Spleen (tissue), 7 donors: ENCODE data around the gene TCF7L2.

ENCODE experiments used
- POLR2A ChIP-seq, 3 donors: fragments of 450-650 bp; IDR thresholded peaks; one replicate each; pipeline ENCODE4 v1.5.1; 2017; ENCODE audit warnings: antibody characterized with exemption in 3 of 3, mild to moderate bottlenecking in 1 of 3
- TF ChIP-seq, protein P1 (sequence below), 11 experiments: fragments of 200-600 bp in 7 of 11; fragments of 450-650 bp in 4 of 11; sonication (generic) in 4 of 11; IDR thresholded peaks in 8 of 11; conservative IDR thresholded peaks in 3 of 11; 1 replicate in 7 of 11; 2 replicates in 4 of 11; pipeline versions ENCODE4 v1.4.0 to v1.8.0; 2016 to 2021; ENCODE audit warnings: antibody characterized with exemption in 11 of 11, inconsistent platforms in 4 of 11, mild to moderate bottlenecking in 1 of 11
- donor health status: DM: no; HTN: no; CAD: no; lungs with moderate emphysema.
- donor health status: DM: no; HTN: no; CAD: no.
- donor health status: DM: no; HTN: no; CAD: no.

DNA sequence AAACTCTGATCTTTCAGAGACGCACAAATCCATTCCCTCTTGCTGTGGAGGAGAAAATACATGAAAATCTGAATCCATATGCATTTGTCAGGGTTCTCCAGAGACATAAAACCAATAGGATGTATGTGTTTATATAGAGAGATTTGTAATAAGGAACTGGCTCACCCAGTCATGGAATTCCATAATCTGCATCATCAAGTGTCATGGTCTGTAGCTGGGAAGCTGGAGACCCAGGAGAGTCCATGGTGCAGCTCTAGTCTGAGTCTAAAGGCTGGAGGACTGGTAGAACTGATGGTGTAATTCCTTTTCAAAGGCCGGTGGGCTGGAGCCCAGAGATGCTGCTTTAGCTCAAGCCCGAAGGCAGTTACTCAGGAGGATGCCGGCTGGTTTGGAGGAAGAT lies 134.0 kb downstream of the TCF7L2 start:
- TF ChIP-seq, protein P1, sequence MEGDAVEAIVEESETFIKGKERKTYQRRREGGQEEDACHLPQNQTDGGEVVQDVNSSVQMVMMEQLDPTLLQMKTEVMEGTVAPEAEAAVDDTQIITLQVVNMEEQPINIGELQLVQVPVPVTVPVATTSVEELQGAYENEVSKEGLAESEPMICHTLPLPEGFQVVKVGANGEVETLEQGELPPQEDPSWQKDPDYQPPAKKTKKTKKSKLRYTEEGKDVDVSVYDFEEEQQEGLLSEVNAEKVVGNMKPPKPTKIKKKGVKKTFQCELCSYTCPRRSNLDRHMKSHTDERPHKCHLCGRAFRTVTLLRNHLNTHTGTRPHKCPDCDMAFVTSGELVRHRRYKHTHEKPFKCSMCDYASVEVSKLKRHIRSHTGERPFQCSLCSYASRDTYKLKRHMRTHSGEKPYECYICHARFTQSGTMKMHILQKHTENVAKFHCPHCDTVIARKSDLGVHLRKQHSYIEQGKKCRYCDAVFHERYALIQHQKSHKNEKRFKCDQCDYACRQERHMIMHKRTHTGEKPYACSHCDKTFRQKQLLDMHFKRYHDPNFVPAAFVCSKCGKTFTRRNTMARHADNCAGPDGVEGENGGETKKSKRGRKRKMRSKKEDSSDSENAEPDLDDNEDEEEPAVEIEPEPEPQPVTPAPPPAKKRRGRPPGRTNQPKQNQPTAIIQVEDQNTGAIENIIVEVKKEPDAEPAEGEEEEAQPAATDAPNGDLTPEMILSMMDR (IDR thresholded peaks at IDR 0.05 in 8 of 11, conservative IDR thresholded peaks at IDR 0.05 in 3 of 11), result no peak
- no peak for TF ChIP-seq POLR2A (IDR thresholded peaks at IDR 0.05)
